ENCODE measurements around the gene NTN5.

NTN5 gene

DNA sequence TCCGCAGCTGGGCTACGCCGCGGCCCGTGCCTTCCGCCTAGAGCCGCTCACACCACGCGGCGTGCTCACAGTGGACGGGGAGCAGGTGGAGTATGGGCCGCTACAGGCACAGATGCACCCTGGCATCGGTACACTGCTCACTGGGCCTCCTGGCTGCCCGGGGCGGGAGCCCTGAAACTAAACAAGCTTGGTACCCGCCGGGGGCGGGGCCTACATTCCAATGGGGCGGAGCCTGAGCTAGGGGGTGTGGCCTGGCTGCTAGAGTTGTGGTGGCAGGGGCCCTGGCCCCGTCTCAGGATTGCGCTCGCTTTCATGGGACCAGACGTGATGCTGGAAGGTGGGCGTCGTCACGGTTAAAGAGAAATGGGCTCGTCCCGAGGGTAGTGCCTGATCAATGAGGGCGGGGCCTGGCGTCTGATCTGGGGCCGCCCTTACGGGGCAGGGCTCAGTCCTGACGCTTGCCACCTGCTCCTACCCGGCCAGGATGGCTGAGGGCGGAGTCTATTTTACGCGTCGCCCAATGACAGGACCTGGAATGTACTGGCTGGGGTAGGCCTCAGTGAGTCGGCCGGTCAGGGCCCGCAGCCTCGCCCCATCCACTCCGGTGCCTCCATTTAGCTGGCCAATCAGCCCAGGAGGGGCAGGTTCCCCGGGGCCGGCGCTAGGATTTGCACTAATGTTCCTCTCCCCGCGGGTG is 43.1 kb downstream of the NTN5 start:
- no peak overlapping the region for H3K4me3 ChIP-seq (ENCODE audit: low read length)

GRCh38 chr19:48629297-48629598 is 43.6 kb downstream of the NTN5 start:
- H3K36me3 ChIP-seq (ENCODE audit: control insufficient read depth, insufficient read depth, low read length) = peaks cover 11% of the 10 kb centered on the region; the same call in 1 of the 2 replicates
- no CpG with 5 or more reads among the region's 22 CpGs for WGBS (ENCODE audit: insufficient coverage, insufficient read length)
- peaks cover 13% of the 10 kb centered on the region for H3K4me1 ChIP-seq (ENCODE audit: control insufficient read depth, insufficient read depth, low read length)
- H3K9me3 ChIP-seq (ENCODE audit: control insufficient read depth, insufficient read depth, low read length) = no peaks in the 10 kb centered on the region
- no peaks in the 10 kb centered on the region for H3K27me3 ChIP-seq (ENCODE audit: control insufficient read depth, insufficient read depth, low read length)
- DNase-seq (ENCODE audit: low read depth, low spot score) = no peak
- no peak overlapping the region for H3K27ac ChIP-seq (ENCODE audit: low read length)
- H3K4me3 ChIP-seq (ENCODE audit: low read length) = no peak overlapping the region

More for the DNA sequence above, 43.1 kb downstream of the NTN5 start:
- DNase-seq (ENCODE audit: low read depth, low spot score) = peak; percentile 98
- H3K36me3 ChIP-seq (ENCODE audit: control insufficient read depth, insufficient read depth, low read length) = peaks cover 11% of the 10 kb centered on the region; the same call in 1 of the 2 replicates
- H3K4me1 ChIP-seq (ENCODE audit: control insufficient read depth, insufficient read depth, low read length) = peaks cover 13% of the 10 kb centered on the region
- no CpG with 5 or more reads among the region's 48 CpGs for WGBS (ENCODE audit: insufficient coverage, insufficient read length)
- H3K9me3 ChIP-seq (ENCODE audit: control insufficient read depth, insufficient read depth, low read length) = no peaks in the 10 kb centered on the region
- H3K27ac ChIP-seq (ENCODE audit: low read length) = no peak overlapping the region
- no peaks in the 10 kb centered on the region for H3K27me3 ChIP-seq (ENCODE audit: control insufficient read depth, insufficient read depth, low read length)

- H3K27me3 ChIP-seq (ENCODE audit: control insufficient read depth, insufficient read depth, low read length) = no peaks in the 10 kb centered on the region
- DNase-seq (ENCODE audit: low read depth, low spot score) = no peak
- peaks cover 10% of the 10 kb centered on the region for H3K4me1 ChIP-seq (ENCODE audit: control insufficient read depth, insufficient read depth, low read length)
- WGBS (ENCODE audit: insufficient coverage, insufficient read length) = no CpG with 5 or more reads among the region's 34 CpGs
- H3K4me3 ChIP-seq (ENCODE audit: low read length) = no peak overlapping the region
- H3K27ac ChIP-seq (ENCODE audit: low read length) = no peak overlapping the region
- peaks cover 11% of the 10 kb centered on the region; the same call in 1 of the 2 replicates for H3K36me3 ChIP-seq (ENCODE audit: control insufficient read depth, insufficient read depth, low read length)
- H3K9me3 ChIP-seq (ENCODE audit: control insufficient read depth, insufficient read depth, low read length) = no peaks in the 10 kb centered on the region
Measured at GRCh38 chr19:48628486-48629296, 44.1 kb downstream of the NTN5 start.

GRCh38 chr19:48627865-48628314 is 44.9 kb downstream of the NTN5 start:
- no peaks in the 10 kb centered on the region for H3K27me3 ChIP-seq (ENCODE audit: control insufficient read depth, insufficient read depth, low read length)
- WGBS (ENCODE audit: insufficient coverage, insufficient read length) = no CpG with 5 or more reads among the region's 17 CpGs
- peaks cover 11% of the 10 kb centered on the region; the same call in 1 of the 2 replicates for H3K36me3 ChIP-seq (ENCODE audit: control insufficient read depth, insufficient read depth, low read length)
- H3K27ac ChIP-seq (ENCODE audit: low read length) = no peak overlapping the region
- H3K4me1 ChIP-seq (ENCODE audit: control insufficient read depth, insufficient read depth, low read length) = peaks cover 10% of the 10 kb centered on the region
- no peaks in the 10 kb centered on the region for H3K9me3 ChIP-seq (ENCODE audit: control insufficient read depth, insufficient read depth, low read length)
- H3K4me3 ChIP-seq (ENCODE audit: low read length) = no peak overlapping the region
- DNase-seq (ENCODE audit: low read depth, low spot score) = no peak

DNA sequence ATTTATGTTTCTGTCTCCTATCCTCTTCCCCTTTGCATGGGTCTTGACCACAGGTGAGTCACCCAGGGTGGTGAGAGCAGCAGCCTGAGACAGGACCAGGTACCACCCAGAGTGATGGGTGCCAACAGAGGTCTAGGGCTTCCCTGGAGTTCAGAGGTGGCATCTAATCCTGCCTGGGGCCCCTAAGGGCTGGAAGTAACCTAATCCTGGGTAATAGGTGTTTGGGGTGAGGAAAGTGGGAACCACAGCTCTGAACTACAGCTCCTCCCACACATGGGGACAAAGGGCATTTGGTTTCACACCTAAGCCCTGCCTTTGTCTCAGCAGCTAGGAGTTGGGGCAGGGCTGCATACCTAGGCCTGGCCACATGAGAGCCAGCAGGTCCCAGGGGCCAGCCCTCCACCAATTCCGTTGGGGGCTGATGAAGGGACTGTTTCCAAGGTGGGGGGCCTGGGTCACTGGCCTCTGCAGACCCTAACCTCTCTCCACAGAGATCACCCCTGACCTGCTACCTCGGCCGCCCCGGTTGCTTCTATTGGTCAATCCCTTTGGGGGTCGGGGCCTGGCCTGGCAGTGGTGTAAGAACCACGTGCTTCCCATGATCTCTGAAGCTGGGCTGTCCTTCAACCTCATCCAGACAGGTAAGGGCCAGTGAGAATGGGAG is 45.5 kb downstream of the NTN5 start:
- no peak for DNase-seq (ENCODE audit: low read depth, low spot score)

GRCh38 chr19:48625891-48626327 is 46.9 kb downstream of the NTN5 start:
- DNase-seq (ENCODE audit: low read depth, low spot score) = no peak
- H3K4me1 ChIP-seq (ENCODE audit: control insufficient read depth, insufficient read depth, low read length) = peaks cover 7% of the 10 kb centered on the region
- no peak overlapping the region for H3K4me3 ChIP-seq (ENCODE audit: low read length)
- no CpG with 5 or more reads among the region's 30 CpGs for WGBS (ENCODE audit: insufficient coverage, insufficient read length)
- no peak overlapping the region for H3K27ac ChIP-seq (ENCODE audit: low read length)
- no peaks in the 10 kb centered on the region for H3K27me3 ChIP-seq (ENCODE audit: control insufficient read depth, insufficient read depth, low read length)
- H3K36me3 ChIP-seq (ENCODE audit: control insufficient read depth, insufficient read depth, low read length) = peaks cover 11% of the 10 kb centered on the region; the same call in 1 of the 2 replicates
- H3K9me3 ChIP-seq (ENCODE audit: control insufficient read depth, insufficient read depth, low read length) = no peaks in the 10 kb centered on the region

More for the DNA sequence above, 45.5 kb downstream of the NTN5 start:
- Histone ChIP-seq H3K27me3 (ENCODE audit: control insufficient read depth, insufficient read depth, low read length) (no peaks in the 10 kb centered on the region), H3K27ac (ENCODE audit: low read length) (no peak overlapping the region), H3K4me3 (ENCODE audit: low read length) (no peak overlapping the region), H3K9me3 (ENCODE audit: control insufficient read depth, insufficient read depth, low read length) (no peaks in the 10 kb centered on the region), H3K36me3 (ENCODE audit: control insufficient read depth, insufficient read depth, low read length) (peaks cover 11% of the 10 kb centered on the region; the same call in 1 of the 2 replicates), H3K4me1 (ENCODE audit: control insufficient read depth, insufficient read depth, low read length) (peaks cover 10% of the 10 kb centered on the region)
- WGBS (ENCODE audit: insufficient coverage, insufficient read length) = no CpG with 5 or more reads among the region's 6 CpGs

GRCh38 chr19:48624791-48625723 is 47.8 kb downstream of the NTN5 start:
- Histone ChIP-seq H3K36me3 (ENCODE audit: control insufficient read depth, insufficient read depth, low read length) (peaks cover 11% of the 10 kb centered on the region; the same call in 1 of the 2 replicates), H3K9me3 (ENCODE audit: control insufficient read depth, insufficient read depth, low read length) (no peaks in the 10 kb centered on the region), H3K27ac (ENCODE audit: low read length) (no peak overlapping the region), H3K27me3 (ENCODE audit: control insufficient read depth, insufficient read depth, low read length) (no peaks in the 10 kb centered on the region), H3K4me1 (ENCODE audit: control insufficient read depth, insufficient read depth, low read length) (peaks cover 7% of the 10 kb centered on the region), H3K4me3 (ENCODE audit: low read length) (peak overlapping the region; percentile 80; the same call in 1 of the 2 replicates)
- no peak for DNase-seq (ENCODE audit: low read depth, low spot score)
- WGBS (ENCODE audit: insufficient coverage, insufficient read length) = no CpG with 5 or more reads among the region's 24 CpGs

GRCh38 chr19:48624067-48624594 is 48.7 kb downstream of the NTN5 start:
- peaks cover 3% of the 10 kb centered on the region for H3K4me1 ChIP-seq (ENCODE audit: control insufficient read depth, insufficient read depth, low read length)
- WGBS (ENCODE audit: insufficient coverage, insufficient read length) = no CpG with 5 or more reads among the region's 40 CpGs
- peak; percentile 98 for DNase-seq (ENCODE audit: low read depth, low spot score)
- no peak overlapping the region for H3K27ac ChIP-seq (ENCODE audit: low read length)
- H3K36me3 ChIP-seq (ENCODE audit: control insufficient read depth, insufficient read depth, low read length) = peaks cover 9% of the 10 kb centered on the region; the same call in 1 of the 2 replicates
- no peaks in the 10 kb centered on the region for H3K9me3 ChIP-seq (ENCODE audit: control insufficient read depth, insufficient read depth, low read length)
- peak overlapping the region; percentile 80; the same call in 1 of the 2 replicates for H3K4me3 ChIP-seq (ENCODE audit: low read length)
- H3K27me3 ChIP-seq (ENCODE audit: control insufficient read depth, insufficient read depth, low read length) = no peaks in the 10 kb centered on the region

DNA sequence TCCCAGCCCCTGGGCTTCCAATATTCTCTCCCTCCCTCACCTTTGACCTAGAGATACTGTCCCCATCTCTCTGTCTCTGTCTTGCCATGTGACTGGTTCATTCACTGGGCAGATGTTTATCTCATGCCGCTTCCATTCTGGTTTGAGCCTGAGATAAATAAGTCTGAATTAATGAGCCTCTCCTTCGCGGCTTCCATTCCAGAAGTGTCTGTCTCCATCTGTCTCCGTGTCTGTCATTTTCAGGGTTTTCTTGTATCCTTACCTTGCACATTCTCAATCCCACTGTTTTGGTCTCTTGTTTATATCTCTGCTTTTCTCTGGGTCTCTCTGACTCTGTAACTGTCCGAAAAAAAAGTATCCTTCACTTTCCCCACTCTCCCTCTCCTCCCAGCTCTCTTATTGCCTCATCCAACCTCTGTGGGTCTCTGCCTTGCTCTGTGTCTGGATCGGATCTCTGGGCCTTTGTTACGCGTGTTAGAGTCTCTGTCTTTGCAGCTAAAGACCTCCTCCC is 49.2 kb downstream of the NTN5 start:
- Histone ChIP-seq H3K4me3 (ENCODE audit: low read length) (no peak overlapping the region; the same call in 1 of the 2 replicates), H3K27ac (ENCODE audit: low read length) (no peak overlapping the region), H3K4me1 (ENCODE audit: control insufficient read depth, insufficient read depth, low read length) (peaks cover 1% of the 10 kb centered on the region), H3K9me3 (ENCODE audit: control insufficient read depth, insufficient read depth, low read length) (no peaks in the 10 kb centered on the region), H3K36me3 (ENCODE audit: control insufficient read depth, insufficient read depth, low read length) (peaks cover 7% of the 10 kb centered on the region; the same call in 1 of the 2 replicates), H3K27me3 (ENCODE audit: control insufficient read depth, insufficient read depth, low read length) (no peaks in the 10 kb centered on the region)
- WGBS (ENCODE audit: insufficient coverage, insufficient read length) = no CpG with 5 or more reads among the region's 8 CpGs
- no peak for DNase-seq (ENCODE audit: low read depth, low spot score)

Measured in iPS DF 6.9 (cell line).